Measurements from ENCODE around the gene SAMD1.

Gene SAMD1

GRCh38 chr19:14107581-14108461, 17.3 kb upstream of the SAMD1 start:
- no peak overlapping the region for H3K4me3 ChIP-seq (ENCODE audit: low read length)
- H3K4me1 ChIP-seq (ENCODE audit: insufficient read depth, low read length), result peaks cover 3% of the 10 kb centered on the region
- no peaks in the 10 kb centered on the region for H3K9me3 ChIP-seq (ENCODE audit: low read length)

GRCh38 chr19:14106840-14107239, 16.3 kb upstream of the SAMD1 start:
- no peaks in the 10 kb centered on the region for H3K27me3 ChIP-seq (ENCODE audit: insufficient read depth, low read length)
- H3K36me3 ChIP-seq (ENCODE audit: insufficient read depth, low read length), result peaks cover 38% of the 10 kb centered on the region
- no peak overlapping the region for H3K4me3 ChIP-seq (ENCODE audit: low read length)
- H3K4me1 ChIP-seq (ENCODE audit: insufficient read depth, low read length), result no peaks in the 10 kb centered on the region
- no peak overlapping the region for H2AFZ ChIP-seq (ENCODE audit: low read depth, low read length)
- no peaks in the 10 kb centered on the region for H3K9me3 ChIP-seq (ENCODE audit: low read length)

More at GRCh38 chr19:14107581-14108461, 17.3 kb upstream of the SAMD1 start:
- H3K27me3 ChIP-seq (ENCODE audit: insufficient read depth, low read length), result no peaks in the 10 kb centered on the region
- peaks cover 31% of the 10 kb centered on the region for H3K36me3 ChIP-seq (ENCODE audit: insufficient read depth, low read length)
- H2AFZ ChIP-seq (ENCODE audit: low read depth, low read length), result no peak overlapping the region

DNA sequence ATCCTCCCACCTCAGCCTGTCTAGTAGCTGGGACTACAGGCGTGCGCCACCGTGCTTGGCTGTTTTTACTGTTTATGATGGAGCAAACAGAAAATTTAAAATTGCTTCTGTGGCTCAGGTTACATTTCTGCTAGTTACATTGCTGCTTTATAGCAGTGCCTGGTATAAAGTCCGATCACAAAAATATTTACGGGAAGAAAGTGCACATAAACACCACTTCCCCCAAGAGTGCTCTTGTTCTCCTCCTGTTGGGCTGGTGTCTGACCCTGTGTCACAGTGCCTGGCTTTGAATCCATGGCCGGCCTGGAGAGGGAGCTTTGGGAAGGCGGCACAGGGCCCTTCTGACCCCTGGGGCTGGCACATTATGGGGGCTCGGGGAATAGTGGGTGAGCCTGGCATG, 15.1 kb upstream of the SAMD1 start:
- H3K27me3 ChIP-seq (ENCODE audit: insufficient read depth, low read length), result no peaks in the 10 kb centered on the region
- H2AFZ ChIP-seq (ENCODE audit: low read depth, low read length), result no peak overlapping the region
- H3K4me1 ChIP-seq (ENCODE audit: insufficient read depth, low read length), result no peaks in the 10 kb centered on the region
- H3K9me3 ChIP-seq (ENCODE audit: low read length), result no peaks in the 10 kb centered on the region
- H3K36me3 ChIP-seq (ENCODE audit: insufficient read depth, low read length), result peaks cover 41% of the 10 kb centered on the region
- no peak overlapping the region for H3K4me3 ChIP-seq (ENCODE audit: low read length)

DNA sequence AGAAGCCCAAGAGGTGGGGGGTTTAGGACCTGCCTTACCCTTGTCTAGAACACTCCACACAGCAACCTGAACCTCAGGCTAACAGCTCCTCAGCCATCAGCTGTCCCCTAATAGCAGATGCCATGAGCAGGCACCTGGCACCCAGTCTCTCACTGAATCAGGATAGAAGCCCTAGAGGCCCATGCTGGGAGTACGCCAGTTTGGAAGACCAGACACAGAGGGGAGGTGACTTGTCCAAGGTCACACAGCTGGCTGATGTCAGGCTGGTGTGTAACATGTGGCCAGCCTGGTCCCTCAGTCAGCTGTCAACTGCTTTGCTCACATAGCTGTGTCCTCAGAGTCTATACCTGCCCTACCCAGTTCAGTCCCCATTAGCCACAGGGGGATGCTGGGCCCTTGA, 12.8 kb upstream of the SAMD1 start:
- Histone ChIP-seq H3K9me3 (ENCODE audit: low read length) (no peaks in the 10 kb centered on the region), H2AFZ (ENCODE audit: low read depth, low read length) (no peak overlapping the region), H3K4me3 (ENCODE audit: low read length) (no peak overlapping the region), H3K4me1 (ENCODE audit: insufficient read depth, low read length) (no peaks in the 10 kb centered on the region), H3K36me3 (ENCODE audit: insufficient read depth, low read length) (peaks cover 46% of the 10 kb centered on the region), H3K27me3 (ENCODE audit: insufficient read depth, low read length) (no peaks in the 10 kb centered on the region)

DNA sequence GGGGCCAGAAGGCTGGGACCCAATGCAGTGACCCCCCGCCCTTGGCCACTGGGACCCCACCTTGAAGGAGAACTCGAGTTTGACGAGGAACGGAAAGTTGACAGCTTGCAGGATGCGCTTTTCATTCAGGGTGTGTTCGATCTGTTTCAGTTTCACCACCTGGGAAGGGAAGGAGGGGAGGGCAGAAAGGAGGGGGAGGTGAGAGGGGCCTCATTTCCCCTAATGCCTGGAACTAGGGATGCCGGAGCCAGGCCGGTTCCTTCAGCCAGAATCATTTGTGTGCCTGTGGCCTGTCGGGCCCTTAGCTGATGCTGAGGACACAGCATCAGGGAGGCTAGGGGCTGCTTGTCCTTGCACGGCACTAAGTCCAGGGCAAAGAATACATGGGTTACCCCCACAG, 12.2 kb upstream of the SAMD1 start:
- no peak overlapping the region for H3K4me3 ChIP-seq (ENCODE audit: low read length)
- peaks cover 51% of the 10 kb centered on the region for H3K36me3 ChIP-seq (ENCODE audit: insufficient read depth, low read length)
- H2AFZ ChIP-seq (ENCODE audit: low read depth, low read length), result no peak overlapping the region
- no peaks in the 10 kb centered on the region for H3K27me3 ChIP-seq (ENCODE audit: insufficient read depth, low read length)
- no peaks in the 10 kb centered on the region for H3K9me3 ChIP-seq (ENCODE audit: low read length)
- H3K4me1 ChIP-seq (ENCODE audit: insufficient read depth, low read length), result no peaks in the 10 kb centered on the region

DNA sequence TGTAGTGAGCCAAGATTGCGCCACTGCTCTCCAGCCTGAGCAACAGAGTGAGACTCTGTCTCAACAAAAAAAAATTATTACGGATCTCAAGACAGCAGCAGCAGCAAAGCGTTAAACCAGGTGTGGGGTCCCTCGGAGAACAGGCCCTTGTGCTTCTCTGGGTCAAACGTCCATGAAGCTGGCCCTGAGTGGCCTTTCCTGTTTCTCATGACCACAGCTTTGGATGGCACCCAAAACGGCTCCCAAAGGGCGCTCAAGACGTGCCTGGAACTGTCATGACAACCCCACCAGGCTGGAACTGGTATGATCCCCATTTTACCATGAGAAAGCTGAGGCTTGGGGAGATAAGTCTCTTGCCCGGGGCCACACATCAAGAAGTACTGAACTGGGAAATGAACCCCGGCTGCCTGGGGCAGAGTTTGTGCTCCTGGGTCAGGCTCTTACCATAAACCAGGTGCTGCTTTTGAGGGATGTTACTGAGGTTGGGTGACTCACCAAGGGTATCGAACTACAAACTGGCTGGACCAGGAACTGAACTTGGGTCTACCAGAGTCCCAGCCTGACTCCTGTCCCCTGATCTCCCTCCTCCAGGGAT, 11.6 kb upstream of the SAMD1 start:
- peaks cover 52% of the 10 kb centered on the region for H3K36me3 ChIP-seq (ENCODE audit: insufficient read depth, low read length)
- H3K9me3 ChIP-seq (ENCODE audit: low read length), result no peaks in the 10 kb centered on the region

GRCh38 chr19:14101003-14101545, 10.5 kb upstream of the SAMD1 start:
- no peaks in the 10 kb centered on the region for H3K9me3 ChIP-seq (ENCODE audit: low read length)
- H3K36me3 ChIP-seq (ENCODE audit: insufficient read depth, low read length), result peaks cover 56% of the 10 kb centered on the region
- H3K4me3 ChIP-seq (ENCODE audit: low read length), result no peak overlapping the region
- H2AFZ ChIP-seq (ENCODE audit: low read depth, low read length), result no peak overlapping the region
- H3K4me1 ChIP-seq (ENCODE audit: insufficient read depth, low read length), result no peaks in the 10 kb centered on the region
- no peaks in the 10 kb centered on the region for H3K27me3 ChIP-seq (ENCODE audit: insufficient read depth, low read length)

More for the DNA sequence above, 11.6 kb upstream of the SAMD1 start:
- H3K27me3 ChIP-seq (ENCODE audit: insufficient read depth, low read length), result no peaks in the 10 kb centered on the region
- no peaks in the 10 kb centered on the region for H3K4me1 ChIP-seq (ENCODE audit: insufficient read depth, low read length)
- no peak overlapping the region for H2AFZ ChIP-seq (ENCODE audit: low read depth, low read length)
- no peak overlapping the region for H3K4me3 ChIP-seq (ENCODE audit: low read length)

- Histone ChIP-seq H3K27me3 (ENCODE audit: insufficient read depth, low read length) (no peaks in the 10 kb centered on the region), H3K4me3 (ENCODE audit: low read length) (no peak overlapping the region), H3K9me3 (ENCODE audit: low read length) (peaks cover 7% of the 10 kb centered on the region), H3K36me3 (ENCODE audit: insufficient read depth, low read length) (peaks cover 38% of the 10 kb centered on the region), H2AFZ (ENCODE audit: low read depth, low read length) (no peak overlapping the region), H3K4me1 (ENCODE audit: insufficient read depth, low read length) (no peaks in the 10 kb centered on the region)
Observed at GRCh38 chr19:14097532-14098151, 7.1 kb upstream of the SAMD1 start.

- peaks cover 7% of the 10 kb centered on the region for H3K9me3 ChIP-seq (ENCODE audit: low read length)
- peaks cover 33% of the 10 kb centered on the region for H3K36me3 ChIP-seq (ENCODE audit: insufficient read depth, low read length)
- no peak overlapping the region for H3K4me3 ChIP-seq (ENCODE audit: low read length)
- peaks cover 6% of the 10 kb centered on the region for H3K4me1 ChIP-seq (ENCODE audit: insufficient read depth, low read length)
- no peaks in the 10 kb centered on the region for H3K27me3 ChIP-seq (ENCODE audit: insufficient read depth, low read length)
- H2AFZ ChIP-seq (ENCODE audit: low read depth, low read length), result no peak overlapping the region
Observed at GRCh38 chr19:14096272-14096992, 5.9 kb upstream of the SAMD1 start.

- H3K36me3 ChIP-seq (ENCODE audit: insufficient read depth, low read length), result peaks cover 20% of the 10 kb centered on the region
- H3K27me3 ChIP-seq (ENCODE audit: insufficient read depth, low read length), result no peaks in the 10 kb centered on the region
- H3K9me3 ChIP-seq (ENCODE audit: low read length), result peaks cover 7% of the 10 kb centered on the region
- H2AFZ ChIP-seq (ENCODE audit: low read depth, low read length), result no peak overlapping the region
- H3K4me1 ChIP-seq (ENCODE audit: insufficient read depth, low read length), result peaks cover 6% of the 10 kb centered on the region
- no peak overlapping the region for H3K4me3 ChIP-seq (ENCODE audit: low read length)
Observed at GRCh38 chr19:14094854-14095253, 4.3 kb upstream of the SAMD1 start.

- Histone ChIP-seq H3K27me3 (ENCODE audit: insufficient read depth, low read length) (no peaks in the 10 kb centered on the region), H2AFZ (ENCODE audit: low read depth, low read length) (no peak overlapping the region), H3K4me1 (ENCODE audit: insufficient read depth, low read length) (peaks cover 10% of the 10 kb centered on the region), H3K9me3 (ENCODE audit: low read length) (peaks cover 7% of the 10 kb centered on the region), H3K36me3 (ENCODE audit: insufficient read depth, low read length) (peaks cover 26% of the 10 kb centered on the region), H3K4me3 (ENCODE audit: low read length) (no peak overlapping the region)
Observed at GRCh38 chr19:14093117-14093823, 2.7 kb upstream of the SAMD1 start.

DNA sequence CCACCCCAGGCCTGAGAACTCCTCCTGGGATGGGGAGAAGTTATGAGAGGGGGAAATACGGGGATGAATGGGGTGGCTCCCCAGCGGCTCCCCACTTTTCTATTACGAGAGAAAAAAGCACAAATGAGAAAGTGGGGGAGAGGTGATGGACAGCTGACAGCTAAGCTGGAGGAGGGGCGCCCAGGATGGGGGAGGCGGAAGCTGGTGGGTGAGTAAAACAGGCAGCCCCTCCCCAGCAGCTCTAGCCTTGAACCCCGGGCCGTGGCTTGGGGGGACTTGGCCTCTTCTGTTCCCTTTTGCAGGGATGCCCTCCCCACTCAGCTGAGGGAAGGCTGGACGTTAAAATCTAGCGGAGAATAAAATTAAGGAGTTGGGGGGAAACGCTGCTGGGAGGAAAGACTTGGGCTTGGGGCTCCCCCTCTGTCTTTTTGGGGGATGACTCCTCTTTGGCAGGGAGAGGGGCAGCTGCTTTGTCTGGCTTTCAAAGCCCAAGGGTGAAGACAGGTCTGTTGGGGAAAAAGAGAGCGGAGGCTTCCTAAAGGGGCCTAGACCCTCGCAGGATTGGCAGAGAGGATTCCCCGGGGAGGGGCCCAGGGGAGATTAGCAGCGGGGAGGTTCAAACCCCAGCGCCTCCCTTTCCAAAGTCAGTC, 1.4 kb upstream of the SAMD1 start:
- H3K36me3 ChIP-seq (ENCODE audit: insufficient read depth, low read length), result peaks cover 22% of the 10 kb centered on the region
- peaks cover 7% of the 10 kb centered on the region for H3K9me3 ChIP-seq (ENCODE audit: low read length)
- no peaks in the 10 kb centered on the region for H3K27me3 ChIP-seq (ENCODE audit: insufficient read depth, low read length)
- peak overlapping the region; percentile 46 for H2AFZ ChIP-seq (ENCODE audit: low read depth, low read length)
- peak overlapping the region; percentile 58 for H3K4me3 ChIP-seq (ENCODE audit: low read length)
- peaks cover 10% of the 10 kb centered on the region for H3K4me1 ChIP-seq (ENCODE audit: insufficient read depth, low read length)
